ENCODE results near the gene MARVELD1. TPM values are rescaled to one million over a fixed set of nuclear protein-coding genes. Genes with fewer than 3 reads are reported as not detected.

The MARVELD1 gene
- total RNA-seq, 1 donor from 2014 or later, result 0.31 TPM

- Mint-ChIP-seq H3K4me3 (no peak overlapping the region), H3K36me3 (ENCODE audit: low read depth) (peaks cover 4% of the 10 kb centered on the region), H3K27ac (no peak overlapping the region), H3K4me1 (peaks cover 30% of the 10 kb centered on the region), H3K9me3 (no peaks in the 10 kb centered on the region), H3K27me3 (peaks cover 24% of the 10 kb centered on the region)
- ATAC-seq (ENCODE audit: low read depth), result no peak
- intact Hi-C loops (cut with micrococcal nuclease), result no loop called here
- no peak for TF ChIP-seq CTCF (IDR thresholded peaks at IDR 0.05)
- CTCF ChIA-PET, result no interaction called here
- DNase-seq, result no peak
- POLR2A ChIA-PET, result no interaction called here
These were observed 53.7 kb downstream of the MARVELD1 start for GRCh38 chr10:97766996-97767924.

Other genes starting within 250 kb of the MARVELD1 start
- gene MMS19, start 215.3 kb upstream of the MARVELD1 start, total RNA-seq, result 83.0 and 89.2 TPM in 2 replicates
- gene UBTD1, start 214.8 kb upstream of the MARVELD1 start, total RNA-seq, result 0.91 and 1.0 TPM in 2 replicates
- gene ANKRD2, start 141.0 kb upstream of the MARVELD1 start, total RNA-seq, result not detected in 2 replicates
- not detected in 2 replicates for gene HOGA1, start 129.3 kb upstream of the MARVELD1 start, total RNA-seq
- gene C10orf62, start 124.0 kb upstream of the MARVELD1 start, total RNA-seq, result not detected in 2 replicates
- gene MORN4, start 80.2 kb upstream of the MARVELD1 start, total RNA-seq, result 1.5 and 2.9 TPM in 2 replicates
- 15.0 and 15.1 TPM in 2 replicates for gene PI4K2A, start 73.1 kb upstream of the MARVELD1 start, total RNA-seq
- gene AVPI1, start 26.5 kb upstream of the MARVELD1 start, total RNA-seq, result 0.51 and 1.2 TPM in 2 replicates
- 45.3 and 65.7 TPM in 2 replicates for gene ZFYVE27, start 23.4 kb downstream of the MARVELD1 start, total RNA-seq
- gene SFRP5, start 58.3 kb downstream of the MARVELD1 start, total RNA-seq, result not detected in 2 replicates
- 0.04 TPM in 1 of 2 replicates, not detected in the other for gene GOLGA7B, start 136.1 kb downstream of the MARVELD1 start, total RNA-seq

Data from activated B cell treated with CpG ODN at 0.5 μM for 24 hours (primary cell).